Spinal cord (tissue), 10 donors: ENCODE measurements around the gene KDM1A. TPM values are rescaled to one million over a fixed set of nuclear protein-coding genes. Genes with fewer than 3 reads are reported as not detected.
A peak's percentile ranks its signal among the peaks of the same experiment; 100 is the strongest.

Experiments
- DNase-seq, 6 donors: peaks; one replicate each; pipeline versions ENCODE4 v3.0.0 to v3.0.0-alpha.2; 2013 to 2015; ENCODE audit warnings: low spot score in 6 of 6, low read depth in 4 of 6
- H3K27ac ChIP-seq: one replicate; pipeline ENCODE4 v1.5.1; 2013; ENCODE audit warnings: low read depth, low read length, control low read depth
- H3K27me3 ChIP-seq: one replicate; pipeline ENCODE4 v1.6.1; 2013; ENCODE audit warnings: low read length; ENCODE audit not compliant: control insufficient read depth, insufficient read depth
- H3K36me3 ChIP-seq: one replicate; pipeline ENCODE4 v1.6.1; 2013; ENCODE audit warnings: low read length; ENCODE audit not compliant: control insufficient read depth, insufficient read depth
- H3K4me1 ChIP-seq: one replicate; pipeline ENCODE4 v1.6.1; 2013; ENCODE audit warnings: low read length; ENCODE audit not compliant: control insufficient read depth, insufficient read depth
- H3K4me3 ChIP-seq: one replicate; pipeline ENCODE4 v1.5.1; 2013; ENCODE audit warnings: low read depth, low read length, control low read depth
- H3K9me3 ChIP-seq: one replicate; pipeline ENCODE4 v1.6.1; 2013; ENCODE audit warnings: low read length; ENCODE audit not compliant: control insufficient read depth, insufficient read depth
- WGBS: methylation state at CpG from one replicate; pipeline ENCODE4 v1.1.5; 2013; ENCODE audit warnings: missing lambda C conversion rate; ENCODE audit not compliant: insufficient coverage; 5-methylcytosine and 5-hydroxymethylcytosine counted together
- polyA plus RNA-seq, 2 donors: library from polyadenylated mRNA; unstranded; fragments of 120-200 nt; gene quantifications; one replicate each; pipeline ENCODE4 v1.2.1, GENCODE V29; 2013; ENCODE audit not compliant: insufficient read length in 2 of 2
- total RNA-seq, 2 donors: library from RNA; depleted of rRNA in 1 of 2; stranded (reverse); fragments of 120-200 nt in 1 of 2; fragments of >200 nt in 1 of 2; gene quantifications; one replicate each; pipeline versions ENCODE4 v1.2.3 to v1.2.4, GENCODE V29; 2013 to 2014
- donor health status: healthy.

KDM1A gene
- total and polyA plus RNA-seq, 4 donors, result 107 to 129 (median 123) TPM

DNA sequence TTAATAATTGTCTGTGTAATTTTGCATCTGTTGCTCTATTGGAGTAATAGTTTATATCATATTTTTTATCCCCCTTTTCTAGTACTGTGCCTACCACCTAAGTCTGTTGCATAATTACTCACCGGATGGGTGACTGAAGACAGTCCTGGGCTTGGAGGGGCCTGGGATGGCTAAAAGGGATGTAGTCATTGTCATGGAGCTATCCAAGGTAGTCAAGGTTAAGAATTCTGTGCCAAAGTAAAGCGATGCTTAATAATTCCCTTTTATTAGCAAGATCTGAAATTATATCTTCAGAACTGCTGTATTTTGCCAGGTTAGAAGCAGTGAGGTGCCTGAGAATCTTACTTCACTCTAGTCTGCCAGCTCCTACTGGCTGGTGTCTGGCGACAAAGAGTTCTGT is 61.6 kb downstream of the KDM1A start:
- no peak for DNase-seq
- Histone ChIP-seq H3K9me3 (no peaks in the 10 kb centered on the region), H3K27ac (no peak overlapping the region), H3K4me1 (no peaks in the 10 kb centered on the region), H3K36me3 (peaks cover 37% of the 10 kb centered on the region), H3K4me3 (no peak overlapping the region), H3K27me3 (no peaks in the 10 kb centered on the region)
- WGBS, result 100% methylated on average over 1 of the region's 3 CpGs

DNA sequence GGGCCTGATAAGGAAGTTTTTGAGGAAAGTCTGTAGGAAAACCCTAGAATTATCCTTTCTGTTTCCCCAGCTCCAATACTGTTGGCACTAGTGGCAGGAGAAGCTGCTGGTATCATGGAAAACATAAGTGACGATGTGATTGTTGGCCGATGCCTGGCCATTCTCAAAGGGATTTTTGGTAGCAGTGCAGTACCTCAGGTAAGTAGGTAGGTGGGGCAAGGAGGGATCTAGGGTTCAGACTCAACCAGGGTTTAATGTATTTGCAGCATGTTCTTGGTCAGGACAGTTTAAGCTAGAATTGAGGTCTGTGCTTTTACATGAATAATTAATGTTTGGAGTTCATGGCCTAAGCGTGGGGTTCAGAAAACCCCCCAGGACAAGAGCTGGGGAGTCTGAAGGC is 62.1 kb downstream of the KDM1A start:
- Histone ChIP-seq H3K27me3 (no peaks in the 10 kb centered on the region), H3K36me3 (peaks cover 38% of the 10 kb centered on the region), H3K4me3 (no peak overlapping the region), H3K27ac (no peak overlapping the region), H3K4me1 (no peaks in the 10 kb centered on the region), H3K9me3 (no peaks in the 10 kb centered on the region)
- no peak for DNase-seq
- 64% methylated on average over 3 of the region's 3 CpGs for WGBS

DNA sequence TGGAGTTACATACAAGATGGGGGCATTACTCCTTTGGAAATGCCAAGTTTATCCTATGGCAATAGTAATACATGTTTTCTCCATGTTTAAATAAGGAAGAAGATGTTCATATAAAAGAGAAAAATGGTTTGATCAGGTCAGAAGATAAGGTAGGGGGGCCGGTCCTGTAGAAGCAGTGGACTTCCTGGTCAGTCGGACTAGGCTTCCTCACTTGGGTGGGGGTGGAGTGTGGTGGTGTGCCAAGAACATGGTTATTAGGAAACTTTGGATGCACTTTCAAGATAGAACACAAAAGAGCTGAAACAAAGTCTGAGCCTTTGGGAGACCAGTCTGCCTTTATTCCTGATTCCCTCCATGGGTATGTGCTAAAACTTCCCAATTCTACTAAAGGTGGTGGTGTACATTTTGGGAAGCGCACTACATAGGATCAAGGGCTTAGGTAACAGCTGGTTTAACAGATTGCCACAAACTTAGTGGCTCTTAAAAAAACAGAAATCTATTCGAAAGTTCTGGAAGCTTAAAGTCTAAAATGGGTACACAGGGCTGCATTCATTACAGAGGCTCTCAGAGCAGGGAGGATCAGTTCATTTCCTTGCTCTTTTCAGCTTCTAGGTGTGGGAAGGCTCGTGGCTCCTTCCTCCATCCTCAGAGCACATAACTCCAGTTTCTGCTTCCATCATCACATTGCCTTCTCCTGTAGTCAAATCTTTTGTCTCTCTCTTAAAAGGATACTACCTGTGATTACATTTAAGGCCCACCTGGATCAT is 64.6 kb downstream of the KDM1A start:
- Histone ChIP-seq H3K4me3 (no peak overlapping the region), H3K36me3 (peaks cover 51% of the 10 kb centered on the region), H3K4me1 (no peaks in the 10 kb centered on the region), H3K9me3 (no peaks in the 10 kb centered on the region), H3K27ac (no peak overlapping the region), H3K27me3 (no peaks in the 10 kb centered on the region)
- no peak for DNase-seq
- WGBS, result 89% methylated on average over 3 of the region's 5 CpGs

DNA sequence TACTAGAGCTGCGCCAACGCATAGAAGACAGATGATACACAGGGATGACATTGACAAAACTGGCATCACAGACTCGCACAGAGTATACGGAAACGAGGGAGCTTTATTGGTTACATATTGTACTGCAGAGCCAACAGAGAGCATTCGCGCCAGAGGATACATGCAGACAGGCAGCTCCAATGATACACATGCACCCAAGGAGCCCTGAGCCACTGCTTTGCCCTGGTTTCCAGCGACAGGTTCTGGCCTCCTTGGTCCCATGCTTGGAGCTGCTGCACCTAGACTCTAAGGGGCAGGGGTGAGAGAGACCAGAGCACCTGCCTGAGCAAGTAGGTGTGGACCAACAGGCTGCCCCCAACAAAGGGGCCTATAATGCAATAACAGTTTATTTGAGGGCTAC is 65.6 kb downstream of the KDM1A start:
- no peak for DNase-seq
- Histone ChIP-seq H3K27me3 (no peaks in the 10 kb centered on the region), H3K27ac (no peak overlapping the region), H3K36me3 (peaks cover 47% of the 10 kb centered on the region), H3K4me3 (no peak overlapping the region), H3K9me3 (no peaks in the 10 kb centered on the region), H3K4me1 (no peaks in the 10 kb centered on the region)
- 89% methylated on average over 8 of the region's 8 CpGs for WGBS

DNA sequence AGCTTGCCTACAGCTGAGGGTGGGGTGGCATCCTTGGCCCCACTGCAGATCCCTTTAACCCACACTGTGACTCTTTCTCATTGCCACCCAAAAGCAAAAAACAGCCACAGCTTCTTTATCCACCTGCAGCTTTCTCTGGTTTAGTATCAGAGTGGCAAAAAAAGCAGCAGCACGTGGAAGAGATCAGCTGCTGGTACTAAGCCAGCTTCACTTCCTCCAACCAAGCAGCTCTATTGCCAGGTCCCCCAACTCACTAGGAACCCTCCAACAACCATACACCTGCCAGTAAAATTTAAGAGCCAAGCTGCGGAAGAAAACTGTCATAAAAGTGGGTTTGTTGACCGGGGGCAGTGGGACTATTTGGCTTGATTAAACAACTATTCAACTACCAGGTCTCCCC is 66.4 kb downstream of the KDM1A start:
- peak in 1 of 6 donors; percentile 33 for DNase-seq
- no peak overlapping the region for H3K4me3 ChIP-seq
- no peak overlapping the region for H3K27ac ChIP-seq
- H3K27me3 ChIP-seq, result no peaks in the 10 kb centered on the region
- no peaks in the 10 kb centered on the region for H3K9me3 ChIP-seq
- 44% methylated on average over 1 of the region's 3 CpGs for WGBS
- H3K36me3 ChIP-seq, result peaks cover 45% of the 10 kb centered on the region
- no peaks in the 10 kb centered on the region for H3K4me1 ChIP-seq

DNA sequence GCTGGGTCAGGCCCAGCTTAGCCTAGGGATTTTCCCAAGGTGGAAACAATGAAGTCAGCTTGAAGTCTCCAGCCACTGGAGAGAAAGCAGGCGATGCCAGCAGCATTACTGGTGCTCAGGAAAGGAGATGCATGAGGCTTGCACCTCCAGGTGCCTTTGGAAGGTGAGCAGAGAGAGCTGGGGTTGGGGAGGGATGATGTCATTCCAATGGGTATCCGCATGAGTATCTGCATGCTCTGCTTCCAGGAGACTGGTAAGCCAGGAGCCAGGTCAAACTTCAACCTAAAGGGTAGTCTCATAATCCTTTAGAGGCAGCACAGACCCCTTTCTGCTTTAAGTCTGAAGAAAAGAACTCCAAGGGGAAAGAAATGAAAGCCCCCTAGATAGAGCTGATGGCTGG is 68.8 kb downstream of the KDM1A start:
- Histone ChIP-seq H3K27me3 (no peaks in the 10 kb centered on the region), H3K4me1 (no peaks in the 10 kb centered on the region), H3K4me3 (no peak overlapping the region), H3K27ac (no peak overlapping the region), H3K36me3 (peaks cover 61% of the 10 kb centered on the region), H3K9me3 (no peaks in the 10 kb centered on the region)
- 100% methylated on average over 1 of the region's 2 CpGs for WGBS
- DNase-seq, result no peak

DNA sequence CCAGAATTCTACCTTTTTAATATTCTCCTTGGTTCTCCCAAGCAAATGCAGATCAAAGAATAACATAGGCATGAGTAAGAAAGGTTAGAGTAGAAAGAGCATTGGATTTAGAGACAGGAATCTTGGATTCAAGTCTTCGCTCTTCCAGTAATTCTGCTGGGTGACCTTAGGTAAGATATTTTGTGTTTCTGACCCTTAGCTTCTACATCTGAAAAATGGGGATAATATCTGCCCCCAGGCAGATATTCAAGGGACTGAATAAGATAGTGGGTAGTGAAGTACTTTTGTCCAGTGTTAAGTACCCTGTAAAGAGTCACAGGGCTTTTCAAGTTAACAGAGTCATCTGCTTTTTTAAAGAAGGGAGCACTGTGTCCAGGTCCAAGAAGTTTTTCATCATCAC is 70.8 kb downstream of the KDM1A start:
- WGBS, result 100% methylated on average over 1 of the region's 1 CpG
- Histone ChIP-seq H3K27me3 (no peaks in the 10 kb centered on the region), H3K9me3 (no peaks in the 10 kb centered on the region), H3K4me3 (no peak overlapping the region), H3K27ac (no peak overlapping the region), H3K36me3 (peaks cover 60% of the 10 kb centered on the region), H3K4me1 (no peaks in the 10 kb centered on the region)
- DNase-seq, result no peak

DNA sequence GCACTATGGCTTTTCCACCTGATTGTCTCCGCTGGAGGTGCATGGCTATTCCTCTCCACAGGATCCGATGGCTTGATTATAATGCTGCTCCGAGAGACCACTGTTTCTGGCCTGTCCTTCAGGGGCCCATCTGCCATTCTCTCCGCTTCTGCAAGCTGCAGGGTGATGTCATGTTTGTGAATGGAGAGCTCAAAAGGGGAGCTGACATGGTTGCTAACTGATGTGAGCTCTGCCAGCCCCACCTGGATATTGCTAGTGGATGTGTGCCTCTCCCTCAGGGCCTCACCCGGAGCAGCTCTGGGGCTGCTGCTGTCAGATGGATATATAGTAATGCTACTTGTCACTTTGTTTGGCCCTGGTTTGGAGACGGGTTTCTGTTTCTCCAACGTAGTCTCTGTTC is 72.3 kb downstream of the KDM1A start:
- Histone ChIP-seq H3K27me3 (no peaks in the 10 kb centered on the region), H3K36me3 (peaks cover 53% of the 10 kb centered on the region), H3K9me3 (no peaks in the 10 kb centered on the region), H3K4me1 (no peaks in the 10 kb centered on the region), H3K27ac (no peak overlapping the region), H3K4me3 (no peak overlapping the region)
- DNase-seq, result no peak
- 80% methylated on average over 4 of the region's 7 CpGs for WGBS

DNA sequence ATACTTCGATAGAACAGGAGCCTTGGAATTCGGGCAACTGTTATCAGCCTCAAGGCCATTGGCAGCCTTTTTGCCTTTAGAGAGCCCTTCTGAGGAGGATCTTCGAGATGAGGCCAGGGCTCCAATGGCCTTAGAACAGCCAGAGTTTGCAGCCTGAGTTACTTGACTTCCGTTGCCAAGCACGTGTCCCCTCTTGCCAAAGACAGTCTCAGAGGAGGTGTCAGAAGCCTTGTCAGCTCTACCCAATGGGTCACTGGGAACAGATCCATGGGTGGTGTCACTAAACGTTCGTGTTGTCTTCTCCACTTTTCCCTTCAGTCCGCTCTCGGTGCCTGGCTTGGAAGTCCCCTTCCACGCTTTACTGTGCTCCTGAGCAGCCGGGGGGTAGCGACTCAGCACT is 73.2 kb downstream of the KDM1A start:
- peaks cover 44% of the 10 kb centered on the region for H3K36me3 ChIP-seq
- H3K27me3 ChIP-seq, result no peaks in the 10 kb centered on the region
- no peak overlapping the region for H3K27ac ChIP-seq
- H3K4me3 ChIP-seq, result no peak overlapping the region
- H3K9me3 ChIP-seq, result no peaks in the 10 kb centered on the region
- 84% methylated on average over 12 of the region's 12 CpGs for WGBS
- DNase-seq, result no peak
- H3K4me1 ChIP-seq, result no peaks in the 10 kb centered on the region

DNA sequence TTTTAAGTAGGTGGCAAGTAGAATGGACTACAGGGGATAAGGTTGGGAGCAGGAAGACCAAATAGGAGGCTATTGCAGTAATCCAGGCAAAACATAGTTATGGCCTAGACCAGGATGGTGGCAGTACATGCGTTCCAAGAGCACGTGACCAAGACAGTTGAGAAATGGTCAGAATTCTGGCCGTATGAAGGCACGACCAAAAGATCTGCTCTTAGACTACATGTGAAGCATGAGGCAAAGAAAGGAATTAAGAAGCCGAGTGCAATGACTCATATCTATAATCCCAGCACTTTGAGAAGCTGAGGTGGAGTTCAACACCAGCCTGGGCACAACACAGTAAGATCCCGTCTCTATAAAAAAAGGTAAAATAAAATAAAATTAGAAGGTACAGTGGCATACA is 78.0 kb downstream of the KDM1A start:
- Histone ChIP-seq H3K27me3 (no peaks in the 10 kb centered on the region), H3K4me1 (no peaks in the 10 kb centered on the region), H3K27ac (no peak overlapping the region), H3K9me3 (no peaks in the 10 kb centered on the region), H3K36me3 (peaks cover 12% of the 10 kb centered on the region), H3K4me3 (no peak overlapping the region)
- 96% methylated on average over 3 of the region's 6 CpGs for WGBS
- no peak for DNase-seq
